ENCODE data around the gene KIF9. TPM values are rescaled to one million over a fixed set of nuclear protein-coding genes. Genes with fewer than 3 reads are reported as not detected.

The KIF9 gene
- total and polyA plus RNA-seq, 10 donors, result 3.8 to 15.8 (median 6.7) TPM

GRCh38 chr3:47274652-47275051 is 7.9 kb downstream of the KIF9 start:
- 82 to 93% (median 89%) methylated on average over 2 of the region's 2 CpGs for WGBS, 5 donors
- DNase-seq, result no peak
- no peaks in the 10 kb centered on the region for H3K4me1 ChIP-seq
- no peaks in the 10 kb centered on the region for H3K9me3 ChIP-seq
- intact Hi-C loops (cut with DNase I; ENCODE audit: low total_unique reads), result no loop called here
- no peak overlapping the region for H3K27ac ChIP-seq
- peaks cover 0 to 5% (median 0%) of the 10 kb centered on the region in 6 donors for H3K36me3 ChIP-seq
- TF ChIP-seq POLR2AphosphoS5 (IDR thresholded peaks at IDR 0.05), result no peak
- TF ChIP-seq POLR2A (IDR thresholded peaks at IDR 0.05), result no peak
- no peak for TF ChIP-seq CTCF (IDR thresholded peaks at IDR 0.05 in 8 of 11, conservative IDR thresholded peaks at IDR 0.05 in 3 of 11)
- no peak overlapping the region for H3K4me3 ChIP-seq
- H3K27me3 ChIP-seq (replicated peaks in 1 of 7), result no peaks in the 10 kb centered on the region

- DNase-seq, result no peak
- H3K4me1 ChIP-seq, result no peaks in the 10 kb centered on the region
- no peaks in the 10 kb centered on the region for H3K27me3 ChIP-seq (replicated peaks in 1 of 7)
- H3K9me3 ChIP-seq, result no peaks in the 10 kb centered on the region
- H3K27ac ChIP-seq, result no peak overlapping the region
- no peak overlapping the region for H3K4me3 ChIP-seq
- peaks cover 0 to 5% (median 0%) of the 10 kb centered on the region in 6 donors for H3K36me3 ChIP-seq
- TF ChIP-seq POLR2AphosphoS5 (IDR thresholded peaks at IDR 0.05) (no peak), POLR2A (IDR thresholded peaks at IDR 0.05) (no peak), CTCF (IDR thresholded peaks at IDR 0.05 in 8 of 11, conservative IDR thresholded peaks at IDR 0.05 in 3 of 11) (no peak)
- intact Hi-C loops (cut with DNase I; ENCODE audit: low total_unique reads), result no loop called here
- 84 to 97% (median 91%) methylated on average over 5 of the region's 5 CpGs for WGBS, 5 donors
Observed at GRCh38 chr3:47273564-47273963, 9.0 kb downstream of the KIF9 start.

- 80 to 89% (median 85%) methylated on average over 4 of the region's 4 CpGs for WGBS, 5 donors
- H3K27ac ChIP-seq, result no peak overlapping the region
- peaks cover 0 to 5% (median 0%) of the 10 kb centered on the region in 6 donors for H3K36me3 ChIP-seq
- no peak for DNase-seq
- peaks cover 0 to 11% (median 2%) of the 10 kb centered on the region in 6 donors for H3K4me1 ChIP-seq
- H3K4me3 ChIP-seq, result no peak overlapping the region
- intact Hi-C loops (cut with DNase I; ENCODE audit: low total_unique reads), result no loop called here
- H3K9me3 ChIP-seq, result no peaks in the 10 kb centered on the region
- no peaks in the 10 kb centered on the region for H3K27me3 ChIP-seq (replicated peaks in 1 of 7)
- TF ChIP-seq CTCF (IDR thresholded peaks at IDR 0.05 in 8 of 11, conservative IDR thresholded peaks at IDR 0.05 in 3 of 11) (no peak), POLR2A (IDR thresholded peaks at IDR 0.05) (no peak), POLR2AphosphoS5 (IDR thresholded peaks at IDR 0.05) (no peak)
Observed at GRCh38 chr3:47270526-47270925, 12.1 kb downstream of the KIF9 start.

- Histone ChIP-seq H3K4me1 (peaks cover 0 to 11% (median 2%) of the 10 kb centered on the region in 6 donors), H3K9me3 (no peaks in the 10 kb centered on the region), H3K27ac (no peak overlapping the region), H3K27me3 (replicated peaks in 1 of 7) (no peaks in the 10 kb centered on the region), H3K36me3 (no peaks in the 10 kb centered on the region), H3K4me3 (no peak overlapping the region)
- intact Hi-C loops (cut with DNase I; ENCODE audit: low total_unique reads), result no loop called here
- no peak for TF ChIP-seq CTCF (IDR thresholded peaks at IDR 0.05 in 8 of 11, conservative IDR thresholded peaks at IDR 0.05 in 3 of 11)
- TF ChIP-seq POLR2AphosphoS5 (IDR thresholded peaks at IDR 0.05), result no peak
- TF ChIP-seq POLR2A (IDR thresholded peaks at IDR 0.05), result no peak
- no peak for DNase-seq
Observed at GRCh38 chr3:47267490-47267824, 15.1 kb downstream of the KIF9 start.
